SK-N-SH (cell line): ENCODE results near the gene PTPRJ.

Experiments used
- CHD2 ChIP-seq: fragments of 150-350 bp; IDR thresholded peaks from 2 replicates; pipeline ENCODE4 v1.6.1; 2018; ENCODE audit warnings: low read length; ENCODE audit not compliant: partially characterized antibody
- CTCF ChIP-seq: fragments of 200-600 bp; sonication (generic); IDR thresholded peaks from 2 replicates; pipeline ENCODE4 v1.6.1; 2017; ENCODE audit warnings: antibody characterized with exemption, mild to moderate bottlenecking, moderate library complexity
- EP300 ChIP-seq, 2 experiments: IDR thresholded peaks; 2 replicates each; pipeline versions ENCODE4 v1.4.0 to v1.6.1; 2012; ENCODE audit warnings: borderline replicate concordance in 1 of 2, low read depth in 1 of 2, low read length in 1 of 2
- GABPA ChIP-seq: IDR thresholded peaks from 2 replicates; pipeline ENCODE4 v1.4.0; 2012; ENCODE audit warnings: low read depth, mild to moderate bottlenecking
- IRF3 ChIP-seq: fragments of 150-350 bp; IDR thresholded peaks from 2 replicates; pipeline ENCODE4 v1.6.1; 2016; ENCODE audit warnings: mild to moderate bottlenecking, low read depth, low read length
- MAX ChIP-seq: IDR thresholded peaks from 2 replicates; pipeline ENCODE4 v1.4.0; 2012; ENCODE audit warnings: low read depth
- NRF1 ChIP-seq: IDR thresholded peaks from 2 replicates; pipeline ENCODE4 v1.6.1; 2012; ENCODE audit warnings: low read depth, mild to moderate bottlenecking, low read length
- PBX3 ChIP-seq: IDR thresholded peaks from 2 replicates; pipeline ENCODE4; 2012
- POLR2AphosphoS5 ChIP-seq: IDR thresholded peaks from 2 replicates; pipeline ENCODE4 v1.6.1; 2012; ENCODE audit warnings: low read depth, low read length
- RAD21 ChIP-seq: IDR thresholded peaks from 2 replicates; pipeline ENCODE4 v1.6.1; 2012; ENCODE audit warnings: mild to moderate bottlenecking, low read length
- TEAD4 ChIP-seq: IDR thresholded peaks from 2 replicates; pipeline ENCODE4 v1.4.0; 2012; ENCODE audit warnings: mild to moderate bottlenecking, borderline replicate concordance; ENCODE audit not compliant: insufficient read depth
- USF1 ChIP-seq: IDR thresholded peaks from 2 replicates; pipeline ENCODE4 v1.4.0; 2012; ENCODE audit warnings: low read depth, borderline replicate concordance
- ZBTB33 ChIP-seq: IDR thresholded peaks from 2 replicates; pipeline ENCODE4 v1.4.0; 2012; ENCODE audit warnings: low read depth, borderline replicate concordance

- no peak for TF ChIP-seq ZBTB33
- no peak for TF ChIP-seq MAX
- TF ChIP-seq CTCF = no peak
- TF ChIP-seq EP300 (IDR thresholded peaks at IDR 0.05; ENCODE audit: borderline replicate concordance in 1 of 2, low read depth in 1 of 2, low read length in 1 of 2) = no peak
- no peak for TF ChIP-seq IRF3
- no peak for TF ChIP-seq RAD21
- no peak for TF ChIP-seq PBX3
- no peak for TF ChIP-seq NRF1
- no peak for TF ChIP-seq TEAD4
- no peak for TF ChIP-seq CHD2
- TF ChIP-seq POLR2AphosphoS5 = no peak
- TF ChIP-seq GABPA = no peak
- no peak for TF ChIP-seq USF1
Observed at GRCh38 chr11:48058788-48059187, 78.4 kb downstream of the PTPRJ start.
